Measurements from ENCODE around the gene ANGPTL1. TPM values are rescaled to one million over a fixed set of nuclear protein-coding genes. Genes with fewer than 3 reads are reported as not detected.

The ANGPTL1 gene
- total and polyA plus RNA-seq, 4 donors, result 0.93 to 11.2 (median 4.1) TPM

- Histone ChIP-seq H3K4me3 (ENCODE audit: low read depth in 1 of 3, low read length in 3 of 3) (no peak overlapping the region), H3K9ac (ENCODE audit: low read depth in 1 of 2, low read length in 2 of 2) (no peak overlapping the region), H3K27ac (ENCODE audit: low read depth in 1 of 2, low read length in 2 of 2) (no peak overlapping the region), H3K9me3 (ENCODE audit: control insufficient read depth in 4 of 4, low read length in 3 of 4) (no peaks in the 10 kb centered on the region), H3K4me1 (ENCODE audit: control insufficient read depth in 4 of 4, insufficient read depth in 4 of 4, low read length in 3 of 4) (no peaks in the 10 kb centered on the region), H3K27me3 (ENCODE audit: control insufficient read depth in 4 of 4, insufficient read depth in 4 of 4, low read length in 3 of 4) (no peaks in the 10 kb centered on the region), H3K36me3 (ENCODE audit: control insufficient read depth in 4 of 4, insufficient read depth in 3 of 4, low read depth in 1 of 4, low read length in 3 of 4) (peaks cover 0 to 9% (median 7%) of the 10 kb centered on the region in 4 donors)
- WGBS, result 94% methylated on average over 3 of the region's 3 CpGs
- TF ChIP-seq JUND (IDR thresholded peaks at IDR 0.05), result no peak
- no peak for TF ChIP-seq REST (IDR thresholded peaks at IDR 0.05)
- no peak for TF ChIP-seq NR2F2 (IDR thresholded peaks at IDR 0.05)
- TF ChIP-seq YY1 (IDR thresholded peaks at IDR 0.05), result no peak
- TF ChIP-seq HNF4G (IDR thresholded peaks at IDR 0.05), result no peak
- no peak for TF ChIP-seq ATF3 (IDR thresholded peaks at IDR 0.05)
- no peak for TF ChIP-seq SP1 (IDR thresholded peaks at IDR 0.05)
- TF ChIP-seq FOXA1 (IDR thresholded peaks at IDR 0.05), result no peak
- TF ChIP-seq EGR1 (IDR thresholded peaks at IDR 0.05; ENCODE audit: low read depth in 2 of 2), result no peak
- TF ChIP-seq RXRA (IDR thresholded peaks at IDR 0.05), result no peak
- no peak for TF ChIP-seq GABPA (IDR thresholded peaks at IDR 0.05 in 1 of 2, conservative IDR thresholded peaks at IDR 0.05 in 1 of 2)
- TF ChIP-seq FOXA2 (IDR thresholded peaks at IDR 0.05), result no peak
- no peak for TF ChIP-seq ZBTB33 (IDR thresholded peaks at IDR 0.05)
- no peak for TF ChIP-seq MAX (IDR thresholded peaks at IDR 0.05)
- no peak for TF ChIP-seq RAD21 (IDR thresholded peaks at IDR 0.05)
- no peak for TF ChIP-seq TAF1 (conservative IDR thresholded peaks at IDR 0.05)
- no peak for TF ChIP-seq CTCF (IDR thresholded peaks at IDR 0.05; ENCODE audit: low read depth, low read length, missing input control)
- TF ChIP-seq HNF4A (conservative IDR thresholded peaks at IDR 0.05), result no peak
- DNase-seq (ENCODE audit: low spot score), result no peak
Observed at GRCh38 chr1:178808529-178808928, 62.3 kb downstream of the ANGPTL1 start.
